Measurements from ENCODE around the gene CD83. TPM values are rescaled to one million over a fixed set of nuclear protein-coding genes. Genes with fewer than 3 reads are reported as not detected.

Gene CD83
- total and polyA plus RNA-seq, 4 donors: 1.00 to 9.6 (median 7.3) TPM

DNA sequence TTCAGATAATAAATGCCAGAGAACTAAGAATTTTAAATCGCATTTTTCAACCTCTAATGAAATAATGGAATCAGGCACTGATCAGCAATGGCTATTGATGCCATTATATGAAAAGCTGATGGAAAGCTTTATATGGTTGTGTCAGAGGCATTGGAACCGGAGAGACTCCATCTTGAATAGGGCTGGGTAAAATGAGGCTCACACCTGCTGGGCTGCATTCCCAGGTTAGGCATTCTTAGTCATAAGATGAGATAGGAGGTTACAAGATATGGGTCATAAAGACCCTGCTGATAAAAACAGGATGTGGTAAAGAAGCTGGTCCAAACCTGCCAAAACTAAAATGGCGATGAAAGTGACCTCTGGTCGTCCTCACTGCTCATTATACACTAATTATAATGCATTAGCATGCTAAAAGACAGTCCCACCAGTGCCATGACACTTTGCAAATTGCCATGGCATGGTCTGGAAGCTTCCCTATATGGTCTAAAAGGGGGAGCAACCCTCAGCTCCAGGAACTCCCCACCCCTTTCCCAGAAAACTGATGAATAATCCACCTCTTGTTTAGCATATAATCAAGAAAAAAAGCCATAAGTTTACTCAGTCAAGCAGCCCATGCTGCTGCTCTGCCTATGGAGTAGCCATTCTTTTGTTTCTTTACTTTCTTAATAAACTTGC lies 40.2 kb upstream of the CD83 start:
- Histone ChIP-seq H3K4me3 (ENCODE audit: low read length in 2 of 2) (no peak overlapping the region), H3K4me1 (ENCODE audit: control insufficient read depth in 1 of 2, insufficient read depth in 2 of 2, low read length in 2 of 2) (no peaks in the 10 kb centered on the region), H3K9me3 (ENCODE audit: control insufficient read depth, low read length) (no peaks in the 10 kb centered on the region), H3K27ac (ENCODE audit: low read depth in 1 of 2, low read length in 2 of 2) (no peak overlapping the region), H3K27me3 (ENCODE audit: control insufficient read depth in 1 of 2, insufficient read depth in 2 of 2, low read length in 1 of 2) (no peaks in the 10 kb centered on the region), H3K36me3 (ENCODE audit: control insufficient read depth in 1 of 2, insufficient read depth in 2 of 2, low read length in 1 of 2) (no peaks in the 10 kb centered on the region)
- DNase-seq (no peak), ATAC-seq (ENCODE audit: low FRiP score) (no peak)
- intact Hi-C loops (cut with DNase I): no loop called here
- WGBS, 2 donors: 93 to 94% methylated on average over 4 of the region's 4 CpGs

DNA sequence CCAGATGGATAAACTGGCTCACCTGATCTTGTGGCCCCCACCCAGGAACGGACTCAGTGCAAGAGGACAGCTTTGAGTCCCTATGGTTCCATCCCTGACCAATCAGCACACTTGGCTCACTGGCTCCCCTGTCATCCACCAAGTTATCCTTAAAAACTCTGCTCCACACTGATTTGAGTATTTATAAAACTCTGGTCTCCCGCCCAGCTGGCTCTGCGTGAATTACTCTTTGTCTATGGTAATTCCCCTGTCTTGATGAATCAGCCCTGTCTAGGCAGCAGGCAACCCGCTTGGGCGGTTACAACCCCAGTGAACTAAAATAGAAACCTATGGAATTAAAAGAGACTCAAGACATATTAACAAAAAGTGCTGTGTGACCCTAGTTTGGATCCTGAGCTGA lies 38.1 kb upstream of the CD83 start:
- H3K4me3 ChIP-seq (ENCODE audit: low read length in 2 of 2): no peak overlapping the region
- intact Hi-C loops (cut with DNase I): no loop called here
- 24 to 26% methylated on average over 5 of the region's 5 CpGs for WGBS, 2 donors
- ATAC-seq (ENCODE audit: low FRiP score): no peak
- H3K36me3 ChIP-seq (ENCODE audit: control insufficient read depth in 1 of 2, insufficient read depth in 2 of 2, low read length in 1 of 2): no peaks in the 10 kb centered on the region
- no peaks in the 10 kb centered on the region for H3K9me3 ChIP-seq (ENCODE audit: control insufficient read depth, low read length)
- no peak overlapping the region for H3K27ac ChIP-seq (ENCODE audit: low read depth in 1 of 2, low read length in 2 of 2)
- DNase-seq: no peak
- H3K4me1 ChIP-seq (ENCODE audit: control insufficient read depth in 1 of 2, insufficient read depth in 2 of 2, low read length in 2 of 2): no peaks in the 10 kb centered on the region
- no peaks in the 10 kb centered on the region for H3K27me3 ChIP-seq (ENCODE audit: control insufficient read depth in 1 of 2, insufficient read depth in 2 of 2, low read length in 1 of 2)

- H3K36me3 ChIP-seq (ENCODE audit: control insufficient read depth in 1 of 2, insufficient read depth in 2 of 2, low read length in 1 of 2): no peaks in the 10 kb centered on the region
- H3K27ac ChIP-seq (ENCODE audit: low read depth in 1 of 2, low read length in 2 of 2): no peak overlapping the region
- H3K4me3 ChIP-seq (ENCODE audit: low read length in 2 of 2): no peak overlapping the region
- WGBS, 2 donors: 70 to 76% methylated on average over 3 of the region's 3 CpGs
- intact Hi-C loops (cut with DNase I): no loop called here
- DNase-seq (no peak), ATAC-seq (ENCODE audit: low FRiP score) (no peak)
- no peaks in the 10 kb centered on the region for H3K27me3 ChIP-seq (ENCODE audit: control insufficient read depth in 1 of 2, insufficient read depth in 2 of 2, low read length in 1 of 2)
- H3K9me3 ChIP-seq (ENCODE audit: control insufficient read depth, low read length): no peaks in the 10 kb centered on the region
- no peaks in the 10 kb centered on the region for H3K4me1 ChIP-seq (ENCODE audit: control insufficient read depth in 1 of 2, insufficient read depth in 2 of 2, low read length in 2 of 2)
These were observed 37.6 kb upstream of the CD83 start for GRCh38 chr6:14079971-14080370.

DNA sequence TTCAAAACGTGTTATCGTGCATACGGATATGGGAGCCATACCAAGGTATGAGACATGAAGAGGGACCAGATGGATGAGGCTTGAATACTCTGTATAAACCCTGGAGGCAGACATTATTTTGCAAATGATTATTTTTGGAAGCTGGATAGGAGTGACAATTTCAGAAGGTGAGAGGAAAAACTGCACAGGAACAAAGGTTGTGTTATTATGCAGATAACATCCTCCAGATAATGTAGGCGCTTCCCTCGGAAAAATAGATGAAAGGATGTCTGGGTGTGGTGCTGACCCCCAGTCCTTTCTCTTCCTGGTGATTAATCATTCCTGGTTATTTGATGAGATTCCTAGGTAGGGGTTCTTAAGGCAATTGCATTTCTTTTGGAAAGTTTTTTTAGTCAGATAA lies 36.4 kb upstream of the CD83 start:
- H3K27me3 ChIP-seq (ENCODE audit: control insufficient read depth in 1 of 2, insufficient read depth in 2 of 2, low read length in 1 of 2): no peaks in the 10 kb centered on the region
- no peak for ATAC-seq (ENCODE audit: low FRiP score)
- no peaks in the 10 kb centered on the region for H3K36me3 ChIP-seq (ENCODE audit: control insufficient read depth in 1 of 2, insufficient read depth in 2 of 2, low read length in 1 of 2)
- no peak for DNase-seq
- H3K27ac ChIP-seq (ENCODE audit: low read depth in 1 of 2, low read length in 2 of 2): no peak overlapping the region
- H3K4me3 ChIP-seq (ENCODE audit: low read length in 2 of 2): no peak overlapping the region
- WGBS, 2 donors: 92% methylated on average over 5 of the region's 5 CpGs
- no peaks in the 10 kb centered on the region for H3K9me3 ChIP-seq (ENCODE audit: control insufficient read depth, low read length)
- intact Hi-C loops (cut with DNase I): no loop called here
- no peaks in the 10 kb centered on the region for H3K4me1 ChIP-seq (ENCODE audit: control insufficient read depth in 1 of 2, insufficient read depth in 2 of 2, low read length in 2 of 2)

DNA sequence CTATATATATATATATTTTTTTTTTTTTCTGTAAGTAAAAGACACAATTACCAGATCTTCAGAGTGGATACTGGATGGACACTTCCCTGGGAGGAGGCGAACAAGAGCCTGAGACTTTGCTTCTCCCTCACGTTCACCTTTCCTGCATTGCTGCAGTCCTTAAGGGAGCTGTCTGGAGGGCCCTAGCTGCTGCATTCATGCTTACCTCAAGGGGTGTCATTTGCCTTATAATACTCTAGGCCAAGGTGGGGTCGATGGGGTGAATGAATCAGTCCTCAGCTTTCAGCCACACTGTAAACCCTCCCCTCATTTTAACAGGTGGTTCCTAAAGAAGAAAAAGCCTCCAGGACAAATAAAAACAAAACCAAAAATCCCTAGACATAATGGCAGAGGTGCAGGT lies 34.8 kb upstream of the CD83 start:
- ATAC-seq (ENCODE audit: low FRiP score) (no peak), DNase-seq (no peak)
- no peaks in the 10 kb centered on the region for H3K27me3 ChIP-seq (ENCODE audit: control insufficient read depth in 1 of 2, insufficient read depth in 2 of 2, low read length in 1 of 2)
- no peak overlapping the region for H3K4me3 ChIP-seq (ENCODE audit: low read length in 2 of 2)
- no peak overlapping the region for H3K27ac ChIP-seq (ENCODE audit: low read depth in 1 of 2, low read length in 2 of 2)
- H3K4me1 ChIP-seq (ENCODE audit: control insufficient read depth in 1 of 2, insufficient read depth in 2 of 2, low read length in 2 of 2): no peaks in the 10 kb centered on the region
- 69 to 70% methylated on average over 3 of the region's 3 CpGs for WGBS, 2 donors
- intact Hi-C loops (cut with DNase I): no loop called here
- H3K36me3 ChIP-seq (ENCODE audit: control insufficient read depth in 1 of 2, insufficient read depth in 2 of 2, low read length in 1 of 2): no peaks in the 10 kb centered on the region
- no peaks in the 10 kb centered on the region for H3K9me3 ChIP-seq (ENCODE audit: control insufficient read depth, low read length)

DNA sequence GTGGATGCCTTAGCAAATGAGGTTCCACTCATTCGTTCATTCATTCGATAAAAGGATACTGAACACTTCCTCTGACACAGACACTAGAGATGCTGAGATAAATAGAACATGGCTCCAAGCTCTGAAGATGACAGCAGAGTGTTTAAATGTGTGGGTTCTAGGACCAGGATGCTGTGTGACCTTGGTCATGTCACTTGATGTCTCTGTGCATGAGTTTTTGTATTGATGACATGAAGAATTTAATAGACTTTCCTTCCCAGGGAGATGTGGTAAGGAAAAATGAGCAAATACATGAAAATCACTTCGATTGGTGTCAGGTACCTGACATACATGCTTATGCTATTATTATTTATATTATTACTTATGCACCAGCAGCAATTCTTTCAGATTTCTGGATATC lies 34.3 kb upstream of the CD83 start:
- ATAC-seq (ENCODE audit: low FRiP score) (no peak), DNase-seq (no peak)
- Histone ChIP-seq H3K36me3 (ENCODE audit: control insufficient read depth in 1 of 2, insufficient read depth in 2 of 2, low read length in 1 of 2) (no peaks in the 10 kb centered on the region), H3K9me3 (ENCODE audit: control insufficient read depth, low read length) (no peaks in the 10 kb centered on the region), H3K4me1 (ENCODE audit: control insufficient read depth in 1 of 2, insufficient read depth in 2 of 2, low read length in 2 of 2) (no peaks in the 10 kb centered on the region), H3K4me3 (ENCODE audit: low read length in 2 of 2) (no peak overlapping the region), H3K27me3 (ENCODE audit: control insufficient read depth in 1 of 2, insufficient read depth in 2 of 2, low read length in 1 of 2) (no peaks in the 10 kb centered on the region), H3K27ac (ENCODE audit: low read depth in 1 of 2, low read length in 2 of 2) (no peak overlapping the region)
- intact Hi-C loops (cut with DNase I): no loop called here
- 91 to 97% methylated on average over 3 of the region's 3 CpGs for WGBS, 2 donors

DNA sequence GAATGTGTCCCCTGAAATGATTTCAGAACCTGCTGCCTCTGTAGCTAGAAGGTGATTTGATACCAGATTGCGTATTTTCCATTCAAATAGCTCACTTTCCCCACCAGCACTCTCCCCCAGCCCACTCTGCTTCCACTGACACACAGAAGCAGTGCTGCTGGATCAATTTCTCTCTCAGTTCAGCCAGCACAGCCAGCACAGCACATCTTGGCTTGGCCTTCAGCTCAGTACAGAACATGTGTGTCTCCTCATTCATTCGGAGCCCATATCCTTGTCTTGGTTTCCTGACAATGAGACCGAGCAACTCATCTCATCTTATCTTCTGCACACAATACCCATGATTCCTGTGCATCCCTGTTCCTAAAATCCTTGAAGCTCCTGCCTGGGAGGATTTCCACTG lies 33.8 kb upstream of the CD83 start:
- Histone ChIP-seq H3K4me1 (ENCODE audit: control insufficient read depth in 1 of 2, insufficient read depth in 2 of 2, low read length in 2 of 2) (no peaks in the 10 kb centered on the region), H3K9me3 (ENCODE audit: control insufficient read depth, low read length) (no peaks in the 10 kb centered on the region), H3K4me3 (ENCODE audit: low read length in 2 of 2) (no peak overlapping the region), H3K27ac (ENCODE audit: low read depth in 1 of 2, low read length in 2 of 2) (no peak overlapping the region), H3K27me3 (ENCODE audit: control insufficient read depth in 1 of 2, insufficient read depth in 2 of 2, low read length in 1 of 2) (no peaks in the 10 kb centered on the region), H3K36me3 (ENCODE audit: control insufficient read depth in 1 of 2, insufficient read depth in 2 of 2, low read length in 1 of 2) (no peaks in the 10 kb centered on the region)
- intact Hi-C loops (cut with DNase I): no loop called here
- WGBS, 2 donors: 73 to 80% methylated on average over 3 of the region's 3 CpGs
- DNase-seq (no peak), ATAC-seq (ENCODE audit: low FRiP score) (no peak)

- H3K27me3 ChIP-seq (ENCODE audit: control insufficient read depth in 1 of 2, insufficient read depth in 2 of 2, low read length in 1 of 2): no peaks in the 10 kb centered on the region
- ATAC-seq (ENCODE audit: low FRiP score): no peak
- intact Hi-C loops (cut with DNase I): no loop called here
- 96 to 98% methylated on average over 11 of the region's 11 CpGs for WGBS, 2 donors
- H3K36me3 ChIP-seq (ENCODE audit: control insufficient read depth in 1 of 2, insufficient read depth in 2 of 2, low read length in 1 of 2): no peaks in the 10 kb centered on the region
- no peak overlapping the region for H3K27ac ChIP-seq (ENCODE audit: low read depth in 1 of 2, low read length in 2 of 2)
- no peaks in the 10 kb centered on the region for H3K4me1 ChIP-seq (ENCODE audit: control insufficient read depth in 1 of 2, insufficient read depth in 2 of 2, low read length in 2 of 2)
- no peak overlapping the region for H3K4me3 ChIP-seq (ENCODE audit: low read length in 2 of 2)
- no peak for DNase-seq
- no peaks in the 10 kb centered on the region for H3K9me3 ChIP-seq (ENCODE audit: control insufficient read depth, low read length)
These were observed 33.2 kb upstream of the CD83 start for GRCh38 chr6:14084388-14084787.

- Histone ChIP-seq H3K36me3 (ENCODE audit: control insufficient read depth in 1 of 2, insufficient read depth in 2 of 2, low read length in 1 of 2) (no peaks in the 10 kb centered on the region), H3K27ac (ENCODE audit: low read depth in 1 of 2, low read length in 2 of 2) (no peak overlapping the region), H3K27me3 (ENCODE audit: control insufficient read depth in 1 of 2, insufficient read depth in 2 of 2, low read length in 1 of 2) (no peaks in the 10 kb centered on the region), H3K4me3 (ENCODE audit: low read length in 2 of 2) (no peak overlapping the region), H3K4me1 (ENCODE audit: control insufficient read depth in 1 of 2, insufficient read depth in 2 of 2, low read length in 2 of 2) (no peaks in the 10 kb centered on the region), H3K9me3 (ENCODE audit: control insufficient read depth, low read length) (no peaks in the 10 kb centered on the region)
- intact Hi-C loops (cut with DNase I): no loop called here
- DNase-seq (no peak), ATAC-seq (ENCODE audit: low FRiP score) (no peak)
- 88 to 92% methylated on average over 5 of the region's 5 CpGs for WGBS, 2 donors
These were observed 32.3 kb upstream of the CD83 start for GRCh38 chr6:14085176-14085787.

Measured in aorta (tissue), 5 donors.